PFSK-1 (cell line): Measurements from ENCODE around the gene HTR4.

Source experiments
- FOXP2 ChIP-seq: optimal IDR thresholded peaks from 2 replicates; pipeline ENCODE3; 2011; ENCODE audit warnings: borderline replicate concordance, control low read depth, inconsistent platforms; ENCODE audit not compliant: insufficient read depth; ENCODE audit errors: extremely low read length, extremely low read depth
- POLR2AphosphoS5 ChIP-seq: IDR thresholded peaks from 2 replicates; pipeline ENCODE4 v1.6.1; 2012; ENCODE audit warnings: low read depth, mild to moderate bottlenecking, control low read depth, low read length, moderate library complexity
- SIN3A ChIP-seq: IDR thresholded peaks from 2 replicates; pipeline ENCODE4 v1.6.1; 2012; ENCODE audit warnings: mild to moderate bottlenecking, low read length, moderate library complexity, borderline replicate concordance; ENCODE audit not compliant: insufficient read depth
- TAF1 ChIP-seq: IDR thresholded peaks from 2 replicates; pipeline ENCODE4 v1.6.1; 2012; ENCODE audit warnings: low read length, control low read depth, borderline replicate concordance; ENCODE audit not compliant: insufficient read depth
- TF ChIP-seq, protein P1 (sequence below), 2 experiments: IDR thresholded peaks; 2 replicates each; pipeline versions ENCODE4 v1.6.1 to v1.8.0; 2011 to 2012; ENCODE audit warnings: low read depth in 2 of 2, low read length in 2 of 2, control low read depth in 1 of 2, inconsistent platforms in 1 of 2, mild to moderate bottlenecking in 1 of 2, moderate library complexity in 1 of 2; ENCODE audit not compliant: insufficient read depth in 1 of 2

DNA sequence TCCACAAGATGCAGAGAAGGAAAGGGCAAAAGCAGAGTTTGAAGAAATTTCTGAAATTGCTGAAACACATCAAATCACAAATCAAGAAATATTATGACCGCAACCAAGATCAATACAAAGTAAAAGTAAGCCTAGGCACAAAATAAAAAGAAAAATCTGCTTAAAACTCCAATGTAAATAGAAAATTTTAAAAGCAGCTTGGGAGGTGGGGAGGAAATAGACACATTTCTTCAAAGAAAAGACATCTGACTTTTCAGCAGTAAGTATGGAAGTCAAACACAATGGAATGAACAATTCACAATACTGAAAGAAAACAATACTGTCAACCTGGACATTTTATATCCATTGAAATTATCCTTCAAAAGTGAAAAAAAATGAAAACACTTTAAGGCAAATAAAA is 55.1 kb downstream of the HTR4 start:
- TF ChIP-seq POLR2AphosphoS5 (no peak), TAF1 (no peak), SIN3A (no peak), FOXP2 (no peak)
- TF ChIP-seq, protein P1, sequence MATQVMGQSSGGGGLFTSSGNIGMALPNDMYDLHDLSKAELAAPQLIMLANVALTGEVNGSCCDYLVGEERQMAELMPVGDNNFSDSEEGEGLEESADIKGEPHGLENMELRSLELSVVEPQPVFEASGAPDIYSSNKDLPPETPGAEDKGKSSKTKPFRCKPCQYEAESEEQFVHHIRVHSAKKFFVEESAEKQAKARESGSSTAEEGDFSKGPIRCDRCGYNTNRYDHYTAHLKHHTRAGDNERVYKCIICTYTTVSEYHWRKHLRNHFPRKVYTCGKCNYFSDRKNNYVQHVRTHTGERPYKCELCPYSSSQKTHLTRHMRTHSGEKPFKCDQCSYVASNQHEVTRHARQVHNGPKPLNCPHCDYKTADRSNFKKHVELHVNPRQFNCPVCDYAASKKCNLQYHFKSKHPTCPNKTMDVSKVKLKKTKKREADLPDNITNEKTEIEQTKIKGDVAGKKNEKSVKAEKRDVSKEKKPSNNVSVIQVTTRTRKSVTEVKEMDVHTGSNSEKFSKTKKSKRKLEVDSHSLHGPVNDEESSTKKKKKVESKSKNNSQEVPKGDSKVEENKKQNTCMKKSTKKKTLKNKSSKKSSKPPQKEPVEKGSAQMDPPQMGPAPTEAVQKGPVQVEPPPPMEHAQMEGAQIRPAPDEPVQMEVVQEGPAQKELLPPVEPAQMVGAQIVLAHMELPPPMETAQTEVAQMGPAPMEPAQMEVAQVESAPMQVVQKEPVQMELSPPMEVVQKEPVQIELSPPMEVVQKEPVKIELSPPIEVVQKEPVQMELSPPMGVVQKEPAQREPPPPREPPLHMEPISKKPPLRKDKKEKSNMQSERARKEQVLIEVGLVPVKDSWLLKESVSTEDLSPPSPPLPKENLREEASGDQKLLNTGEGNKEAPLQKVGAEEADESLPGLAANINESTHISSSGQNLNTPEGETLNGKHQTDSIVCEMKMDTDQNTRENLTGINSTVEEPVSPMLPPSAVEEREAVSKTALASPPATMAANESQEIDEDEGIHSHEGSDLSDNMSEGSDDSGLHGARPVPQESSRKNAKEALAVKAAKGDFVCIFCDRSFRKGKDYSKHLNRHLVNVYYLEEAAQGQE (IDR thresholded peaks at IDR 0.05; ENCODE audit: insufficient read depth in 1 of 2, low read depth in 2 of 2, low read length in 2 of 2) = no peak
